GM18870 (cell line): Measurements from ENCODE around the gene FER.

Experiments
- ATAC-seq: cut with Tn5 transposase; IDR thresholded peaks from one replicate; pipeline ENCODE4 v1.9.1; 2021; ENCODE audit warnings: moderate library complexity; ENCODE audit not compliant: unreplicated experiment

FER gene

GRCh38 chr5:109102096-109102690 lies 354.5 kb downstream of the FER start:
- ATAC-seq = no peak

- no peak for ATAC-seq
Observed at GRCh38 chr5:109105631-109106267, 358.1 kb downstream of the FER start.

DNA sequence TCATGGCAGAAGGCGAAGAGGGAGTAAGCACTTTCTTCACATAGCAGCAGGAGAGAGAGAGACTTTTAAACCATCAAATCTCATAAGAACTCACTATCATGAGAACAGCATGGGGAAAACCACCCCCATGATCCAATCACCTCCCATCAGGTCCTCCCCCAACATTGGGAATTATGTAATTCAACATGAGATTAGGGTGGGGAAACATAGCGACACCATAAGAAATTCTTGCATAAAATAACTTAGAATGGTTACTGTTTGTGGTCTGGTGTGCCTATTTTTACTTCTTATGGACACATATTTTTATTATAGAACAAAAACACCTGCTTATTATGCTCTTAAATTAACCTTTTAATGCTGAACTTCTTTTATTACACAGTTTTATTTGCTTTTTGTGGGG lies 364.0 kb downstream of the FER start:
- no peak for ATAC-seq

GRCh38 chr5:109113608-109114007 lies 365.9 kb downstream of the FER start:
- ATAC-seq = no peak

DNA sequence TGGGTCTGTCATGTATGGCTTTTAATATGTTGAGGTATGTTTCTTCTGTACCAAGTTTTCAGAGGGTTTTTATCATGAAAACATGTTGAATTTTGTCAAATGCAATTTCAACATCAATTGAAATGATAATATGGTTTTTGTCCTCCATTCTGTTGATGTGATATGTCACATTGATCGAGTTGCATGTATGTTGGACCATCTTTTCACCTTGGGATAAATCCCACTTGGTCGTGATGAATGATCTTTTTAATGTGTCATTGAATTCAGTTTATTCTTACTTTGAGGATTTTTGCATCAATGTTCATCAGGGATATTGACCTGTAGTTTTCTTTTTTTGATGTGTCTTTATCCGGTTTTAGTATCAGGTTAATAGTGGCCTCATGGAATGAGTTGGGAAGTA lies 373.5 kb downstream of the FER start:
- no peak for ATAC-seq

DNA sequence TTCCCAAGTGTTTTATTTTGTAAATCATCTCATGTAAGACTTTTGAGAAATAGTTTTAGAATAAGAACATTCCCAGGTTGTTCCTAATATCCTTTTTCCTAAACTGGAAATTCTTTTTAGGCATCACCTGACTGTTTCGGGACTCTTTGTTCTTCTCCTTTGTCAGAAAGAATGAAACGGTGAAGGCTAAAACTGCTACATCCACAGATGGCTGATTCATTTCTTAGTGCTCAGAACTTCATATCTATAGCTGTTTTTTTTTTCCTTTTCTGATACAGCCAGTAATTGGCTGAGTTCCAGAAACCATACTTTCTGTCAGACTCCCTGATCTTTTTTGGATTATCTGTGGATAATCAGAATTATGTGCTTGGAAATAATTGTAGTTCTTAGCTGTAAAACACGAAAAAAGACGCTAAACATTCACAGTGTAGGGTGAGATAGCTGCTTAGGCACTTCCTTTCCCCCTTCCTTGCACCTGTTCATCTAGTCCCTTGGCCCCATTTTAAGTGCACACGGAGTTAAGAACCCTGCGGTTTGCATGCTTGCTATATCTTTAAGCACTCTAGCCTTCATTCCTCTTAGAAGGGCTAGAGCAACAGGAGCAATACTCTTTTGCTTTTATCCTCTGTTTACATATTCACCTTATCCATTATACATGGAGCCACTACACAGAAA lies 378.2 kb downstream of the FER start:
- ATAC-seq = no peak

DNA sequence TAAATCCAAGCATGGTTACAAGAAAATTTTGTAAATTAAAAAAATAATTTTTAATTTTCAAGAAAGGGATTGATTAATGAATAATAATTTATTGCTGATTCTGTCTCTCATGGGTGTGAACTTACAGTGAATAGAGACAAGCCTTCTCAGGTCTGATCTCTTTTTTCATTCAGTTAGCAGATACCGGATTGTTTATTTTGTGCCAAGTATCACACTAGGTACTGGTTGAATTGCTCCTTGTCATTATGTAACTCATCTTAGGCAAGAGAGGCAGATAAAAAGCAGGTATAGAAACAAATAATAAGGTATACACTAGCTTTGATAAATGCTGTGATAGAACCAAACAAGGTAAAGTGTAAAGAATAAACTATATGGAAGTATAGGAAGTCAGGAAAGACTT lies 378.8 kb downstream of the FER start:
- ATAC-seq = no peak

DNA sequence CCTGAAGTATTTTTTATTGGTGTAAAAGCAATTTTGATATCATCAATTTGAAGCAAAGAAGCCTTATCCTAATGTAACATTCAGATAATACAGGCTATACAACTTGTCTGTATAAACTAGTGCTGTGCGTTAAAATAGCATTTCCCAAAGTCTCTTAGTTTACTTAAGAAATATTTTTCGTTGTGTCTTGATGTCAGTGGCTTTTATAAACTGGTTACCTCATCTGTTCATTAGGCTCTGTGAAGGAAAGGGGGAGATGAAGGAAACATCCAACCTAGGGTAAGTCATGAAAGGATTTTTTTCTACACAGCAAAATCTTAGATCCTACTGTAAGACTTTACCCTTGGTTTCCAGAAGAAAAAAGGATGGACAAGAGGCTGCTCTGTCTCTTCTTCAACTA lies 389.2 kb downstream of the FER start:
- no peak for ATAC-seq

- ATAC-seq = no peak
Observed at GRCh38 chr5:109141222-109142200, 393.8 kb downstream of the FER start.

DNA sequence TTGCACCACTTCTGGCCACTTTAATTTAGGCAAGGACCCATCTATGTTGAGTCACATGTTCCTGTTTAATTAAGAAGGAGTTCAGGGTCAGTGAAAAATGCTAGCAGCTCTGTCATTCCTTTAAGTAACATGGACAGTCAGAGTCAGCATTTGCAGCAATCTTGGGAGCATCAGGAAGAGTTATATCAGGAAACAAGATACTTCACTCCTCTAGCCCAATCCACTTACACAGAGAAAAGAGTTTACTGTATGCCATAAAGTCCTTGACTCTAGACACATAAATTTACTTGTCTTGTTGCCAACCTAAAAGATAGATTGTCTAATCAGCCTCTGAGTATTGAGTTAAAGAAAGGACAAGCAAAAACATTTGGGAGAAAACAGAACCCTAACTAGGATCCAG lies 395.3 kb downstream of the FER start:
- no peak for ATAC-seq

GRCh38 chr5:109145139-109145538 lies 397.4 kb downstream of the FER start:
- no peak for ATAC-seq

- ATAC-seq = no peak
Observed at GRCh38 chr5:109146591-109146990, 398.9 kb downstream of the FER start.

GRCh38 chr5:109152565-109152964 lies 404.9 kb downstream of the FER start:
- ATAC-seq = no peak

- peak; percentile 64 for ATAC-seq
Observed at GRCh38 chr5:109155625-109156024, 407.9 kb downstream of the FER start.

- no peak for ATAC-seq
Observed at GRCh38 chr5:109156885-109157284, 409.2 kb downstream of the FER start.

DNA sequence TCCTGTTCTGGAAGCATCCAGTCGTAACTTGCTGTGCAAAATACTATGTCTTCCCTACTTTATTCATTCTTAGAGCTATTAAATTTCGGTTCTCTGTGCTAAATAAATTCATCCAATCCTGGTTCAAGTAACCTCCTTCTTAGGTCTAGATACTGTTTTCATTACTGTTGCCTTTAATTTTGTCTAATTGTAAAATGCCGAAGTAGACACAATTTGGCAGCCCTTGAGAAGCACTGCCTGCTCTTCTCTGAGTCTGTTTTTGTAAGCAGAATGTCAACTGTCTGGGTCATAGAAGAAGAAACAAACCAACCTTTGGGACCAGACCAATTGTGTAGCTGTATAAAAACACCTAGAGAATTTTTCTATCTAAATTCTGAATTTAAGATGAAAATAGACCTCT lies 412.8 kb downstream of the FER start:
- ATAC-seq = no peak

GRCh38 chr5:109161914-109162683 lies 414.4 kb downstream of the FER start:
- ATAC-seq = peak; percentile 90

GRCh38 chr5:109163336-109163735 lies 415.6 kb downstream of the FER start:
- no peak for ATAC-seq

GRCh38 chr5:109164001-109164400 lies 416.3 kb downstream of the FER start:
- ATAC-seq = no peak

- ATAC-seq = no peak
Observed at GRCh38 chr5:109167586-109167985, 419.9 kb downstream of the FER start.

DNA sequence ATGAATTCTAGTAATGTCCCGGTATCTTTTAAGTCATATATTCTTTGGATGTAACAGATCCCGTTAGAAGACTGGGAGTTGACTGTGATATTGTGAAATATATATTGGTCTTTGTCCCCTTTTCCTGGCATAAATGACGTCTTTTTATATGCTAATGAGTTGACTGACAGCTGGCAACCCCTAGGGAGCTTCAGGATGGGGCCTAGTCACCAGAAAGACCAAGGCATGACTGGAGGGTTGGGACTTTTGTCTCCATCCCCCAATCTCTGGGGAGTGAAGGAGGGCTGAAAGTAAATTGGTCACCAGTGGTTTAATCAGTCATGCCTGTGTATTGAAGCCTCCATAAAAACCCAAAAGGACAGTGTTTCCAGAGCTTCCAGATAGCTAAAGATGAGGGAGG lies 420.5 kb downstream of the FER start:
- ATAC-seq = no peak
